Measurements from ENCODE around the gene LDLRAP1. TPM values are rescaled to one million over a fixed set of nuclear protein-coding genes. Genes with fewer than 3 reads are reported as not detected.

Gene LDLRAP1
- total RNA-seq, 1 donor from 2014 or later: 34.3 TPM

DNA sequence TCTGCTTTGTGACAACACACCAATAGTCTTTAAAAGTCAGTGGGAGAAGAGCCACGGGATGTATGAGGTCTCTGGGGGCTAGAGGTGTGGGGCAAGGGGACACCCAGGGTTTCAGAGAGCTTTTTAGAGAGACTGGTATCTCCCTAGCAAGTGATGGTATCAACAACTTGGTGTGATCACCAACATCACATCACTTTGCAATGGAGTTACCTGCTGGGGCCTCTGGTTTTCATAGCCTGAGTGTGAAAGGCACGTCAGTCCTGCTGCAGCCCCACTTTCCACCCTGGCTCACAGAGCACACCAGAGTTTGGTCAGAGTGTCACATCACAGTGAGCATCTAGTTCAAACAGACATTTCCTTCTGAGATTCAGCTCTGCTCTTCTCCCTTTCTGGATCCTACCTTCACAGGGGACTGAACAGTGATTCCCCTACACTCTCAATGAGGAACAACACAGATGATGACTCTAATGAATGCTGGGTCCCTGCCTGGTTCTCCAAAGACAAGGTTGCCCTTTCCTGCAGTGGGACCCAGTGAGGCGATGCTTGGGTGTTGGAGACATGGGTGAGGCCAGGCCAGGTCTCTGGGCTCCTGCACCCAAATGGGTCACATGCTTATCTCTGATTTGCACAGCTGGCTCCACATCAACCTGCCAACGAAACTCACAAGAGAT, 71.2 kb downstream of the LDLRAP1 start:
- no peak for TF ChIP-seq CTCF (IDR thresholded peaks at IDR 0.05)
- Mint-ChIP-seq H3K27me3 (ENCODE audit: unreplicated experiment) (peaks cover 57% of the 10 kb centered on the region), H3K4me3 (ENCODE audit: unreplicated experiment) (no peak overlapping the region)

DNA sequence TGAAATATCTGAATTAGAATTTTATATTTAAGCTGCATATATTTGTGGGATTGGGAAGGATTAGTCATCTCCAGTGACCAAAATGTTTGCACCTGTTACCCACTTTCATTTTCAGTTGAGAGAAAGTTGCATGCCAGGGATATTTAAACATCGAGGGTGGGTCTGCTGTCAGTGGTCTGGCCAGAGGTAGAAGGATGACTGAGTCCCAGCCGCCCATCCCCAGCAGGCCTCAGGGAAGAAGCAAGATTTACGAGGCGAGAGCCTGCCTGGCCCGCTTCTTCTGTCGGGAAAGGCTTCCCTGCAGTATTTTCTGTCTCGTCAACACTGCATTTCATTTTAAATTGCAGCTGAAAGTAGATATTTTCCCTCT, 71.8 kb downstream of the LDLRAP1 start:
- TF ChIP-seq CTCF (IDR thresholded peaks at IDR 0.05): no peak
- Mint-ChIP-seq H3K36me3 (ENCODE audit: unreplicated experiment) (peaks cover 11% of the 10 kb centered on the region), H3K4me3 (ENCODE audit: unreplicated experiment) (no peak overlapping the region), H3K27me3 (ENCODE audit: unreplicated experiment) (peaks cover 59% of the 10 kb centered on the region), H3K9me3 (ENCODE audit: unreplicated experiment) (no peaks in the 10 kb centered on the region), H3K27ac (ENCODE audit: unreplicated experiment) (peak overlapping the region; percentile 15), H3K4me1 (ENCODE audit: unreplicated experiment) (peaks cover 25% of the 10 kb centered on the region)
- peak; percentile 42 for DNase-seq (ENCODE audit: extremely low spot score, unreplicated experiment)

More for the DNA sequence above, 71.2 kb downstream of the LDLRAP1 start:
- Mint-ChIP-seq H3K4me1 (ENCODE audit: unreplicated experiment) (peaks cover 20% of the 10 kb centered on the region), H3K9me3 (ENCODE audit: unreplicated experiment) (no peaks in the 10 kb centered on the region), H3K27ac (ENCODE audit: unreplicated experiment) (no peak overlapping the region), H3K36me3 (ENCODE audit: unreplicated experiment) (peaks cover 5% of the 10 kb centered on the region)
- DNase-seq (ENCODE audit: extremely low spot score, unreplicated experiment): peak; percentile 54

DNA sequence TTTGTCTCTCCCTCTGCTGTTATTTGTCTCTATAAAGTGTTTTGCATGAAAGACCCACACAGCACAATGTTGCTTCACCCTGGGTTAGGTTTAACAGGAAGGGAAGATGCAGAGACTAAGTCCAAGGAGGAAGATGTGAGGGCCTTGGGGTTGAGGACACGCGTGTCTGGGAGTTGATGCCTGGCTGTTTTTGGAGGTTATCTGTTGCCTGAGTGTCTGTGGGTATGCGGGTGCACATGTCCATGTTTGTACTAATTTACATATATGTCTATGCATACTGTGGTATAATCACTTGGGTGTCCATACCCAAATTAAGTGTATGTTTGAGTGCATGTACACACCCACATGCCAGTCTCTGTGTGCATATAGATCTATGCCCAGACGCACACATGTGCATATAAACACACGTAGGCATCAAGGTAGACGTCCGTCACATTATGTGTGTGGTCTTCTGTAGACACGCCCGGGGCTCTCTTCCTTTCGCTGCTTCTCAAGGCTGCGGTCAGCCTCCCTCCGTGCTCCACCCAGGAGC, 72.2 kb downstream of the LDLRAP1 start:
- H3K4me1 Mint-ChIP-seq (ENCODE audit: unreplicated experiment): peaks cover 29% of the 10 kb centered on the region
- H3K36me3 Mint-ChIP-seq (ENCODE audit: unreplicated experiment): peaks cover 15% of the 10 kb centered on the region
- H3K27ac Mint-ChIP-seq (ENCODE audit: unreplicated experiment): peak overlapping the region; percentile 15
- H3K27me3 Mint-ChIP-seq (ENCODE audit: unreplicated experiment): peaks cover 61% of the 10 kb centered on the region
- DNase-seq (ENCODE audit: extremely low spot score, unreplicated experiment): peak; percentile 23
- H3K9me3 Mint-ChIP-seq (ENCODE audit: unreplicated experiment): no peaks in the 10 kb centered on the region
- peak overlapping the region; percentile 19 for H3K4me3 Mint-ChIP-seq (ENCODE audit: unreplicated experiment)
- no peak for TF ChIP-seq CTCF (IDR thresholded peaks at IDR 0.05)

DNA sequence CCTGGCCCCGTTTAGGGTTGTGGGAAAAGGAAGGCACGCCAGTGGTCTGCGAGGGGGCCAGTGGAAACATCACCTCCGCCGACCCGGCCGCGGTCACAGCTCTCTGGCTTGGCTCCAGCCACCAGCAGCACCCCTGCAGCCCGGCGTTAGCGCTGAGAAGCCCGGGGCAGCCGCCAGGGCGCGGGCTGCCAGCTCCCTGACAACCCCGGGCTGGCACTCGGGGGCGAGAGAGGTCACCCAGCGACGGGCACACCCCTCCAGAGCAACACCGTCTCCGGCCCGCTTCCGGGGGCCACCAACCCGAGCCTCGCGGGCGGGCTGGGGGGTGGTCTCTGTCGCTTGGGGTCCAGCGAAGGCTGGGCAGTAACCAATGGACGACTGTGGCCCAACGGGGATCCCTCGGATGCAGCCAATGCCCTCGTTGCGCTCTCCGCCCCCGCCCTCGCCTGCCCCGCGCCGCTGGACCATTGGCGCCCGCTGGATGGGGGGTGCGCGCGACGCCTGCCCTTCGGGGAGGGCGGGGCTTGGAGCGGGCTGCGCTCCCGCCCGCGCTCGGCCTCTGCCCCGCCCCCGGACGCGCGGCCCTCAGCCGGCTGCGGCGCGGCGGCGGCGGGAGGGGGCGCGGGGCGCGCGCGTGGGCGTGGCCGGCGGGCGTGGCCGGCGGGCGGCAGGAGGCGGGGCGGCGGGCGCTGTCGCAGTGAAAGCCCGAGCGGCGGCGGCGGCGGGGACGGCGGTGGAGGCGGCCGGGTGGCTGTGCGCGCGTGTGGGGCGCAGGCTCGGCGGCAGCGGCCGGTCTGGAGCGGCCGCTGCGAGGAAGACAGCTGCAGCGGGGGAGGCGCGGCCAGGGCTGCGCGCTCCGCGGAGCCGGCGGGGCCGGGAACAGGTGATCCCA, 72.9 kb downstream of the LDLRAP1 start, which contains the start of gene MAN1C1:
TSS of gene MAN1C1 (plus strand) at position 697 of the 892 bp plus-strand sequence. CDS start 1,007 bp downstream, outside the sequence.
- Mint-ChIP-seq H3K4me1 (ENCODE audit: unreplicated experiment) (peaks cover 35% of the 10 kb centered on the region), H3K27ac (ENCODE audit: unreplicated experiment) (no peak within 1 kb of the TSS), H3K36me3 (ENCODE audit: unreplicated experiment) (peaks cover 19% of the 10 kb centered on the region), H3K27me3 (ENCODE audit: unreplicated experiment) (peaks cover 59% of the 10 kb centered on the region), H3K4me3 (ENCODE audit: unreplicated experiment) (peak within 1 kb of the TSS; percentile 72), H3K9me3 (ENCODE audit: unreplicated experiment) (no peaks in the 10 kb centered on the region)
- TF ChIP-seq CTCF (IDR thresholded peaks at IDR 0.05): peak; percentile 56
- peak; percentile 96 for DNase-seq (ENCODE audit: extremely low spot score, unreplicated experiment)
